CD4-positive, alpha-beta T cell (primary cell): ENCODE results near the gene CALHM4. TPM values are rescaled to one million over a fixed set of nuclear protein-coding genes. Genes with fewer than 3 reads are reported as not detected.
"Not testable (repeated sequence)": the region's sequence is repeated elsewhere in the genome, so short reads cannot be mapped to it uniquely, and the experiment has no call there.

Experiments used
- ATAC-seq: fragments of 200-7000 bp; cut with Tn5 transposase; one replicate; pipeline ENCODE4 v1.10.0; 2022; ENCODE audit warnings: mild to moderate bottlenecking; ENCODE audit not compliant: poor library complexity
- CTCF ChIA-PET: fragments of 350-600 bp; sonication (Branson Sonifier 250); formaldehyde crosslinking; loops from one replicate; lab custom pipeline; 2021; ENCODE audit warnings: antibody characterized with exemption, inconsistent platforms; lab: Charles Lee
- POLR2A ChIA-PET: fragments of 350-600 bp; sonication (Branson Sonifier 250); formaldehyde crosslinking; loops from one replicate; lab custom pipeline; 2021; ENCODE audit warnings: antibody characterized with exemption, inconsistent platforms; lab: Charles Lee
- DNase-seq, 14 experiments: peaks; one replicate each; pipeline ENCODE4 v3.0.0-alpha.2; 2013 to 2020; ENCODE audit warnings: mixed read lengths in 2 of 14
- H3K27ac ChIP-seq, 2 donors: one replicate each; pipeline versions ENCODE4 v1.5.1 to v1.7.0; 2013; ENCODE audit warnings: low read length in 2 of 2, low read depth in 1 of 2, mild to moderate bottlenecking in 1 of 2
- H3K27me3 ChIP-seq, 2 experiments: 1 replicate in 1 of 2; 2 replicates in 1 of 2; pipeline versions ENCODE4 v1.6.1 to v1.7.0; 2013; ENCODE audit warnings: low read length in 2 of 2, control low read depth in 1 of 2, mild to moderate bottlenecking in 1 of 2, moderate library complexity in 1 of 2; ENCODE audit not compliant: insufficient read depth in 2 of 2, control insufficient read depth in 1 of 2
- H3K36me3 ChIP-seq: one replicate; pipeline ENCODE4 v1.6.1; 2013; ENCODE audit warnings: low read length, control low read depth; ENCODE audit not compliant: insufficient read depth
- H3K4me1 ChIP-seq: one replicate; pipeline ENCODE4 v1.6.1; 2013; ENCODE audit warnings: low read length, control low read depth; ENCODE audit not compliant: insufficient read depth
- H3K4me3 ChIP-seq: one replicate; pipeline ENCODE4 v1.5.1; 2013; ENCODE audit warnings: mild to moderate bottlenecking, low read length, moderate library complexity
- H3K9me3 ChIP-seq, 2 experiments: 1 replicate in 1 of 2; 2 replicates in 1 of 2; pipeline versions ENCODE4 v1.6.1 to v1.7.0; 2013; ENCODE audit warnings: low read length in 2 of 2, mild to moderate bottlenecking in 2 of 2, control low read depth in 1 of 2, moderate library complexity in 1 of 2; ENCODE audit not compliant: control insufficient read depth in 1 of 2, insufficient read depth in 1 of 2
- H3K27ac Mint-ChIP-seq: one replicate; pipeline ENCODE4 v1.8.0; 2020; ENCODE audit warnings: mixed read lengths
- H3K27me3 Mint-ChIP-seq: one replicate; pipeline ENCODE4 v1.8.0; 2021; ENCODE audit warnings: mixed read lengths
- H3K36me3 Mint-ChIP-seq: one replicate; pipeline ENCODE4 v1.8.0; 2021; ENCODE audit warnings: low read depth, mixed read lengths
- H3K4me1 Mint-ChIP-seq: one replicate; pipeline ENCODE4 v1.8.0; 2021; ENCODE audit warnings: low read depth, mixed read lengths
- H3K4me3 Mint-ChIP-seq: one replicate; pipeline ENCODE4 v1.8.0; 2020; ENCODE audit warnings: mild to moderate bottlenecking, mixed read lengths
- H3K9me3 Mint-ChIP-seq: one replicate; pipeline ENCODE4 v1.8.0; 2020; ENCODE audit warnings: mixed read lengths
- intact Hi-C, 2 experiments: fragments of 100-400 bp; cut with DNase I in 1 of 2; cut with micrococcal nuclease in 1 of 2; formaldehyde crosslinking; loops; one replicate each; pipeline versions ENCODE4 v1.15.1 to v1.9.0; 2023 to 2025; cut with DNase I, micrococcal nuclease
- total RNA-seq, 174 experiments: library from RNA in 2 of 174; stranded (reverse) in 2 of 174; gene quantifications; one replicate each; pipeline ENCODE4 v1.2.3 and lab custom pipeline; 2021 to 2026
- TF ChIP-seq, protein P1 (sequence below): fragments of 200-600 bp; IDR thresholded peaks from one replicate; pipeline ENCODE4 v1.8.0; 2022; ENCODE audit warnings: antibody characterized with exemption, mild to moderate bottlenecking

Gene CALHM4
- total RNA-seq, 2 experiments from 2014 or later: not detected

DNA sequence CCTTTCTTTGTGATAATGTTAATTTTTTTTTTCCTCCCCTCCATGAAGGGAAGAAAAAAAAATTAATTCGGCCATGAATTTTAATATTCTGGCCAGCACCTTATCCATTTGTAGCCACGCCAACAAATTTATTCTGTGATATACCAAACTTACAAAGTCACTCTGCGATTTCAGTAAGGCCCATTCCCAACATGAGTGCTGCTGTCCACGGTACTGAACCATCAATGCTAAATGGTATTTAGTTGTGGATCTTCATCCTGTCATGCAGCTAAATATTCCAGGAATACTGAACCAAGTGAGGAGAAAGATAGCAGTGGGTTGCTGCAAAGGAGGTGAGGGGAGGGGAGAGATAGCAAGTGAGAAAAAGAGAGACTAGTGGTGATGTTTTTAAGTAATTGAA is 43.3 kb downstream of the CALHM4 start:
- Histone ChIP-seq H3K27me3 (no peaks in the 10 kb centered on the region), H3K4me1 (no peaks in the 10 kb centered on the region), H3K36me3 (peaks cover 28% of the 10 kb centered on the region), H3K4me3 (no peak overlapping the region), H3K27ac (no peak overlapping the region), H3K9me3 (no peaks in the 10 kb centered on the region)
- H3K9me3 Mint-ChIP-seq: no peaks in the 10 kb centered on the region
- intact Hi-C loops: no loop called here
- no peaks in the 10 kb centered on the region for H3K27me3 Mint-ChIP-seq
- ChIA-PET POLR2A (no interaction called here), CTCF (no interaction called here)
- H3K4me3 Mint-ChIP-seq: no peak overlapping the region
- no peak for ATAC-seq
- TF ChIP-seq, protein P1, sequence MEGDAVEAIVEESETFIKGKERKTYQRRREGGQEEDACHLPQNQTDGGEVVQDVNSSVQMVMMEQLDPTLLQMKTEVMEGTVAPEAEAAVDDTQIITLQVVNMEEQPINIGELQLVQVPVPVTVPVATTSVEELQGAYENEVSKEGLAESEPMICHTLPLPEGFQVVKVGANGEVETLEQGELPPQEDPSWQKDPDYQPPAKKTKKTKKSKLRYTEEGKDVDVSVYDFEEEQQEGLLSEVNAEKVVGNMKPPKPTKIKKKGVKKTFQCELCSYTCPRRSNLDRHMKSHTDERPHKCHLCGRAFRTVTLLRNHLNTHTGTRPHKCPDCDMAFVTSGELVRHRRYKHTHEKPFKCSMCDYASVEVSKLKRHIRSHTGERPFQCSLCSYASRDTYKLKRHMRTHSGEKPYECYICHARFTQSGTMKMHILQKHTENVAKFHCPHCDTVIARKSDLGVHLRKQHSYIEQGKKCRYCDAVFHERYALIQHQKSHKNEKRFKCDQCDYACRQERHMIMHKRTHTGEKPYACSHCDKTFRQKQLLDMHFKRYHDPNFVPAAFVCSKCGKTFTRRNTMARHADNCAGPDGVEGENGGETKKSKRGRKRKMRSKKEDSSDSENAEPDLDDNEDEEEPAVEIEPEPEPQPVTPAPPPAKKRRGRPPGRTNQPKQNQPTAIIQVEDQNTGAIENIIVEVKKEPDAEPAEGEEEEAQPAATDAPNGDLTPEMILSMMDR: no peak
- H3K4me1 Mint-ChIP-seq: no peaks in the 10 kb centered on the region
- DNase-seq: no peak
- peaks cover 81% of the 10 kb centered on the region for H3K36me3 Mint-ChIP-seq
- no peak overlapping the region for H3K27ac Mint-ChIP-seq

DNA sequence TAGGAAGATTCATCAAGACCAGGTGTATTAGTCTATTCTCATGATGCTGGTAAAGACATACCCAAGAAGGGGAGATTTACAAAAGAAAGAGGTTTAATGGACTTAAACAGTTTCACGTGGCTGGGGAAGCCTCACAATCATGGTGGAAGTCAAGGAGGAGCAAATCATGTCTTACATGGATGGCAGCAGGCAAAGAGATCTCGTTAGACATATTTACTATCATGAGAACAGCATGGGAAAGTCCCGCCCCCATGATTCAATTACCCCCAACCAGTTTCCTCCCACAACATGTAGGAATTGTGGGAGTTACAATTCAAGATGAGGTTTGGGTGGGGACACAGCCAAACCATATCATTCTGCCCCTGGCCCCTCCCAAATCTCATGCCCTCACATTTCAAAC is 50.4 kb downstream of the CALHM4 start:
- DNase-seq, H3K9me3 ChIP-seq, H3K4me3 Mint-ChIP-seq, ATAC-seq, H3K4me1 ChIP-seq, H3K27me3 Mint-ChIP-seq, H3K4me1 Mint-ChIP-seq, CTCF ChIA-PET, H3K27me3 ChIP-seq, H3K27ac ChIP-seq, H3K27ac Mint-ChIP-seq, intact Hi-C loops, H3K4me3 ChIP-seq, POLR2A ChIA-PET, H3K36me3 ChIP-seq: not testable (repeated sequence)
- peaks cover 11% of the 10 kb centered on the region for H3K9me3 Mint-ChIP-seq
- peaks cover 54% of the 10 kb centered on the region for H3K36me3 Mint-ChIP-seq

DNA sequence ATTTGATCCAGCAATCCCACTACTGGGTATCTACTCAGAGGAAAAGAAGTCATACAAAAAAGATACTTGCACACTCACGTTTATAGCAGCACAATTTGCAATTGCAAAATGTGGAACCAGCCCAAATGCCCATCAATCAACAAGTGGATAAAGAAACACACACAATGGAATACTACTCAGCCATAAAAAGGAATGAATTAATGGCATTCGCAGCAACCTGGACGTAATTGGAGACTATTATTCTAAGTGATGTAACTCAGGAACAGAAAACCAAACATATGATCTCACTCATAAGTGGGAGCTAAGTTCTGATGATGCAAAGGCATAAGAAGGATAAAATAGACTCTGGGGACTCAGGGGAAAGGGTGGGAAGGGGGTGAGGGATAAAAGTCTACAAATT is 51.3 kb downstream of the CALHM4 start:
- H3K9me3 ChIP-seq, DNase-seq, H3K4me1 Mint-ChIP-seq, intact Hi-C loops, H3K36me3 ChIP-seq, H3K27ac Mint-ChIP-seq, H3K4me3 ChIP-seq, CTCF ChIA-PET, H3K4me1 ChIP-seq, H3K27ac ChIP-seq, H3K27me3 ChIP-seq, POLR2A ChIA-PET, H3K27me3 Mint-ChIP-seq, H3K4me3 Mint-ChIP-seq, ATAC-seq: not testable (repeated sequence)
- peaks cover 45% of the 10 kb centered on the region for H3K36me3 Mint-ChIP-seq
- H3K9me3 Mint-ChIP-seq: peaks cover 11% of the 10 kb centered on the region

DNA sequence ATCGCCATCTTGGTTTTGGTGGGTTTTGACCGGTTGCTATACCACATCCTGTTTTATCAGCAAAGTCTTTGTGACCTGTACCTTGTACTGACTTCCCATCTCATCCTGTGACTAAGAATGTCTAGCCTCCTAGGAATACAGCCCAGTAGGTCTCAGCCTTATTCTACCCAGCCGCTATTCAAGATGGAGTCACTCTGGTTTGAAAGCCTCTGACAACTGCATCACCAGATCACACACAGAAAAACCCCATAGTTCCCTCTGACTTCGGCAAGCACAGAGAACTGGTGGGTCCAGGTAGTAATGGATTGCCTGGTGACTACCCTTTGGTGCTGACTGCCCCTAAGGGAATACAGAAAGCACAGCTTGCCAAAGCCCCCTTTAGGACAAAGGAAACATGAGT is 52.4 kb downstream of the CALHM4 start:
- Mint-ChIP-seq H3K27ac (no peak overlapping the region), H3K27me3 (peaks cover 3% of the 10 kb centered on the region), H3K9me3 (peaks cover 11% of the 10 kb centered on the region), H3K36me3 (peaks cover 38% of the 10 kb centered on the region), H3K4me3 (no peak overlapping the region), H3K4me1 (no peaks in the 10 kb centered on the region)
- ChIA-PET CTCF (no interaction called here), POLR2A (no interaction called here)
- Histone ChIP-seq H3K27ac (no peak overlapping the region), H3K4me1 (no peaks in the 10 kb centered on the region), H3K27me3 (no peaks in the 10 kb centered on the region), H3K9me3 (peaks cover 0 to 3% of the 10 kb centered on the region in 2 experiments), H3K36me3 (no peaks in the 10 kb centered on the region), H3K4me3 (no peak overlapping the region)
- no peak for DNase-seq
- intact Hi-C loops: no loop called here
- ATAC-seq: no peak
- TF ChIP-seq, protein P1: no peak

Other genes with a start within 250 kb of the CALHM4 start
- gene DSE, start 182.8 kb upstream of the CALHM4 start, total RNA-seq: 1 to 10 TPM; 7.5 to 8.0 TPM
- gene CALHM6, start 92.4 kb upstream of the CALHM4 start, total RNA-seq: 1 to 10 TPM; 3.0 to 3.1 TPM
- not detected for gene CALHM5, start 42.1 kb upstream of the CALHM4 start, total RNA-seq
- not detected for gene TRAPPC3L, start 8.1 kb upstream of the CALHM4 start, total RNA-seq
- 10 to 100 TPM; 60.3 to 60.5 TPM for gene RWDD1, start 17.8 kb downstream of the CALHM4 start, total RNA-seq
- gene RSPH4A, start 62.7 kb downstream of the CALHM4 start, total RNA-seq: under 1 TPM; 0.56 to 0.88 TPM
- gene ZUP1, start 115.0 kb downstream of the CALHM4 start, total RNA-seq: 10 to 100 TPM; 14.2 to 14.9 TPM
- 10 to 100 TPM; 60.0 to 66.0 TPM for gene KPNA5, start 127.5 kb downstream of the CALHM4 start, total RNA-seq
- not detected for gene FAM162B, start 212.0 kb downstream of the CALHM4 start, total RNA-seq